Measurements from ENCODE around the gene FBXL16.

The FBXL16 gene

DNA sequence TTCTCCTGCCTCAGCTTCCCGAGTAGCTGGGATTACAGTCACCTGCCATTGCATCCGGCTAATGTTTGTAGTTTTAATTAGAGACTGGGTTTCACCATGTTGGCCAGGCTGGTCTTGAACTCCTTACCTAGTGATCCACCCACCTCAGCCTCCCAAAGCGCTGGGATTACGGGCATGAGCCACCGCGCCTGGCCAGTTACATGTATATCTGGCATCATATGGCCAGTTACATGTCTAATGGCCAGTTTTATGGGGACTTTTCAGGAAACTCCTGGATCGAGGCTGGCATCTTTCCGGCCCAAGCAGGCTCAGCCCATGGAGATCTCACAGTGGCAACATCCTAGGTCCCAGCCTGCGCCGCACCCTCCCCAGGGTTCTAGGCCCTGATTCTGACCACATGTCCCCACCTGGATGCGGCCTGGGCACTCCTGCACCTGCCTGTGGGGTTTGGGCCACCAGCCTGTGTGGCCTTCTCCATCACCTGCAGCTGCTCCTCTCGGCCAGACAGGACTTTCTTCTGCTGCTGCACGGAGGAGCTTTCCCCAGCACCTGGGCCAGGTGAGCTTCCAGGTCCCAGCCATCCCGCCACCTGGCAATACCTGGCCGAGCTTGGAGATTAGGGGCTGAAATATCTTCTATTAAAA lies 36.5 kb upstream of the FBXL16 start:
- Histone ChIP-seq H2AK5ac (ENCODE audit: low read length, severe bottlenecking) (no peak overlapping the region), H3K4me1 (ENCODE audit: control insufficient read depth, insufficient read depth, low read depth, low read length) (peaks cover 17% of the 10 kb centered on the region), H3K9me3 (ENCODE audit: control insufficient read depth, low read length) (no peaks in the 10 kb centered on the region), H2BK5ac (ENCODE audit: low read depth, low read length, poor library complexity, severe bottlenecking) (no peak overlapping the region), H3K18ac (ENCODE audit: low read depth in 1 of 2, low read length in 2 of 2) (no peak overlapping the region), H2BK15ac (ENCODE audit: low read depth, poor library complexity, severe bottlenecking) (no peak overlapping the region), H3K36me3 (ENCODE audit: control insufficient read depth in 1 of 2, insufficient read depth in 2 of 2, low read depth in 1 of 2, low read length in 2 of 2) (peaks cover 15 to 23% of the 10 kb centered on the region in 2 experiments), H3K4me3 (ENCODE audit: insufficient read depth in 1 of 2, low read depth in 1 of 2, low read length in 2 of 2) (peak overlapping the region in 1 of 2 experiments; percentile 33), H4K8ac (ENCODE audit: low read length) (peak overlapping the region; percentile 64), H3K9ac (ENCODE audit: low read length) (no peak overlapping the region), H3K27ac (ENCODE audit: low read length, poor library complexity, severe bottlenecking) (no peak overlapping the region), H3K4me2 (ENCODE audit: low read length, poor library complexity, severe bottlenecking) (no peak overlapping the region), H4K91ac (ENCODE audit: low read length) (no peak overlapping the region), H3K4ac (ENCODE audit: low read depth in 1 of 2, low read length in 2 of 2) (no peak overlapping the region), H2BK12ac (ENCODE audit: low read length in 2 of 2) (no peak overlapping the region), H3K23ac (ENCODE audit: low read length in 2 of 2) (no peak overlapping the region), H2BK120ac (ENCODE audit: low read depth, low read length) (no peak overlapping the region), H2AFZ (ENCODE audit: low read depth, low read length) (no peak overlapping the region), H3K27me3 (ENCODE audit: control insufficient read depth in 1 of 2, insufficient read depth in 1 of 2, low read length in 2 of 2) (peaks cover 0 to 6% of the 10 kb centered on the region in 2 experiments), H3K79me1 (replicated peaks; ENCODE audit: low read length, poor library complexity, severe bottlenecking) (peaks cover 25% of the 10 kb centered on the region), H3K14ac (ENCODE audit: low read length in 2 of 2) (no peak overlapping the region)
- WGBS: 94% methylated on average over 15 of the region's 15 CpGs
- no peak for DNase-seq

- peak within 1 kb of the TSS; percentile 42 to 91 for H3K4ac ChIP-seq (ENCODE audit: low read depth in 1 of 2, low read length in 2 of 2)
- peaks cover 26% of the 10 kb centered on the region for H3K79me1 ChIP-seq (replicated peaks; ENCODE audit: low read length, poor library complexity, severe bottlenecking)
- H3K27me3 ChIP-seq (ENCODE audit: control insufficient read depth in 1 of 2, insufficient read depth in 1 of 2, low read length in 2 of 2): peaks cover 0 to 6% of the 10 kb centered on the region in 2 experiments
- H3K14ac ChIP-seq (ENCODE audit: low read length in 2 of 2): peak within 1 kb of the TSS in 1 of 2 experiments; percentile 12
- DNase-seq: peak; percentile 88
- WGBS: under 1% methylated on average over 79 of the region's 79 CpGs
- H3K4me1 ChIP-seq (ENCODE audit: control insufficient read depth, insufficient read depth, low read depth, low read length): peaks cover 17% of the 10 kb centered on the region
- peak within 1 kb of the TSS; percentile 67 for H4K91ac ChIP-seq (ENCODE audit: low read length)
- H3K9ac ChIP-seq (ENCODE audit: low read length): peak within 1 kb of the TSS; percentile 89
- peak within 1 kb of the TSS; percentile 71 for H2BK120ac ChIP-seq (ENCODE audit: low read depth, low read length)
- peak within 1 kb of the TSS; percentile 99 for H4K8ac ChIP-seq (ENCODE audit: low read length)
- peak within 1 kb of the TSS; percentile 76 for H2AFZ ChIP-seq (ENCODE audit: low read depth, low read length)
- no peak within 1 kb of the TSS for H2BK5ac ChIP-seq (ENCODE audit: low read depth, low read length, poor library complexity, severe bottlenecking)
- H3K23ac ChIP-seq (ENCODE audit: low read length in 2 of 2): peak within 1 kb of the TSS in 1 of 2 experiments; percentile 49
- no peaks in the 10 kb centered on the region for H3K9me3 ChIP-seq (ENCODE audit: control insufficient read depth, low read length)
- H2BK12ac ChIP-seq (ENCODE audit: low read length in 2 of 2): no peak within 1 kb of the TSS
- H2AK5ac ChIP-seq (ENCODE audit: low read length, severe bottlenecking): no peak within 1 kb of the TSS
- peak within 1 kb of the TSS; percentile 72 to 74 for H3K18ac ChIP-seq (ENCODE audit: low read depth in 1 of 2, low read length in 2 of 2)
- peak within 1 kb of the TSS; percentile 49 for H2BK15ac ChIP-seq (ENCODE audit: low read depth, poor library complexity, severe bottlenecking)
- peak within 1 kb of the TSS; percentile 73 to 83 for H3K4me3 ChIP-seq (ENCODE audit: insufficient read depth in 1 of 2, low read depth in 1 of 2, low read length in 2 of 2)
- H3K36me3 ChIP-seq (ENCODE audit: control insufficient read depth in 1 of 2, insufficient read depth in 2 of 2, low read depth in 1 of 2, low read length in 2 of 2): peaks cover 26 to 35% of the 10 kb centered on the region in 2 experiments
- peak within 1 kb of the TSS; percentile 97 for H3K4me2 ChIP-seq (ENCODE audit: low read length, poor library complexity, severe bottlenecking)
- H3K27ac ChIP-seq (ENCODE audit: low read length, poor library complexity, severe bottlenecking): no peak within 1 kb of the TSS
Observed at GRCh38 chr16:740764-741505, 35.3 kb upstream of the FBXL16 start, which contains the start of gene CIAO3. Gene CIAO3 (minus strand): TSS chr16:740997. CDS start chr16:740985, 12 bp downstream.

DNA sequence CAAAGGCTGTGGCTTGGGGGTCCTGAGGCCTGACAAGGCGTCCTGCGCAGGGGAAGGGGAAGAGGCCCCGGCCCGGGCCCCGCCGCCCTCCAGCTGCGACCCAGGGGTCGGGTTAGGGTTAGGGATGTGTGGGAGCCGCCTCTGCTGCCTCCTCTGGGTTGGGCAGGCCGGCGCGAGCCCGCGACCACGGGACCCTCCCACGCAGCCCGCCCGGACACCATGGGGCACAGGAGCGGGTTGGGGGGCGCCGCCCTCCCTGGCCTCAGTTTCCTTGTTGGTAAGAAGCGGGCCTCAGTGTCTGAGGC lies 34.8 kb upstream of the FBXL16 start:
- no peak overlapping the region for H2AK5ac ChIP-seq (ENCODE audit: low read length, severe bottlenecking)
- H3K4me2 ChIP-seq (ENCODE audit: low read length, poor library complexity, severe bottlenecking): peak overlapping the region; percentile 96
- H3K4me1 ChIP-seq (ENCODE audit: control insufficient read depth, insufficient read depth, low read depth, low read length): peaks cover 14% of the 10 kb centered on the region
- H2BK12ac ChIP-seq (ENCODE audit: low read length in 2 of 2): no peak overlapping the region
- peak overlapping the region; percentile 94 for H4K8ac ChIP-seq (ENCODE audit: low read length)
- peak overlapping the region; percentile 73 to 83 for H3K4me3 ChIP-seq (ENCODE audit: insufficient read depth in 1 of 2, low read depth in 1 of 2, low read length in 2 of 2)
- H3K23ac ChIP-seq (ENCODE audit: low read length in 2 of 2): peak overlapping the region in 1 of 2 experiments; percentile 49
- H2BK15ac ChIP-seq (ENCODE audit: low read depth, poor library complexity, severe bottlenecking): peak overlapping the region; percentile 49
- H3K36me3 ChIP-seq (ENCODE audit: control insufficient read depth in 1 of 2, insufficient read depth in 2 of 2, low read depth in 1 of 2, low read length in 2 of 2): peaks cover 32 to 40% of the 10 kb centered on the region in 2 experiments
- H2BK5ac ChIP-seq (ENCODE audit: low read depth, low read length, poor library complexity, severe bottlenecking): no peak overlapping the region
- H3K9ac ChIP-seq (ENCODE audit: low read length): peak overlapping the region; percentile 89
- H3K27me3 ChIP-seq (ENCODE audit: control insufficient read depth in 1 of 2, insufficient read depth in 1 of 2, low read length in 2 of 2): peaks cover 0 to 6% of the 10 kb centered on the region in 2 experiments
- DNase-seq: no peak
- peak overlapping the region; percentile 76 for H2AFZ ChIP-seq (ENCODE audit: low read depth, low read length)
- WGBS: 0% methylated on average over 20 of the region's 22 CpGs
- H3K4ac ChIP-seq (ENCODE audit: low read depth in 1 of 2, low read length in 2 of 2): peak overlapping the region; percentile 42 to 67
- no peak overlapping the region for H3K14ac ChIP-seq (ENCODE audit: low read length in 2 of 2)
- no peak overlapping the region for H3K27ac ChIP-seq (ENCODE audit: low read length, poor library complexity, severe bottlenecking)
- peak overlapping the region; percentile 67 for H4K91ac ChIP-seq (ENCODE audit: low read length)
- no peaks in the 10 kb centered on the region for H3K9me3 ChIP-seq (ENCODE audit: control insufficient read depth, low read length)
- H3K18ac ChIP-seq (ENCODE audit: low read depth in 1 of 2, low read length in 2 of 2): peak overlapping the region; percentile 6 to 70
- peaks cover 27% of the 10 kb centered on the region for H3K79me1 ChIP-seq (replicated peaks; ENCODE audit: low read length, poor library complexity, severe bottlenecking)
- H2BK120ac ChIP-seq (ENCODE audit: low read depth, low read length): peak overlapping the region; percentile 61
